ENCODE measurements around the gene DNAH14. TPM values are rescaled to one million over a fixed set of nuclear protein-coding genes. Genes with fewer than 3 reads are reported as not detected.

Gene DNAH14
- total RNA-seq, 2 experiments from 2014 or later = 0.55 TPM; not detected in 1

GRCh38 chr1:225412803-225413351 lies 483.4 kb downstream of the DNAH14 start:
- intact Hi-C loops (cut with micrococcal nuclease) = no loop called here
- no peaks in the 10 kb centered on the region for H3K27me3 Mint-ChIP-seq
- H3K4me1 Mint-ChIP-seq (ENCODE audit: low read depth) = no peaks in the 10 kb centered on the region
- H3K4me3 Mint-ChIP-seq = no peak overlapping the region
- POLR2A ChIA-PET = no interaction called here
- CTCF ChIA-PET = no interaction called here
- peaks cover 62% of the 10 kb centered on the region for H3K36me3 Mint-ChIP-seq
- no peak for DNase-seq
- no peaks in the 10 kb centered on the region for H3K9me3 Mint-ChIP-seq
- no peak overlapping the region for H3K27ac Mint-ChIP-seq

GRCh38 chr1:225413708-225414375 lies 484.4 kb downstream of the DNAH14 start:
- ChIA-PET POLR2A (no interaction called here), CTCF (no interaction called here)
- peaks cover under 1% of the 10 kb centered on the region for H3K4me1 Mint-ChIP-seq (ENCODE audit: low read depth)
- peaks cover 63% of the 10 kb centered on the region for H3K36me3 Mint-ChIP-seq
- H3K27me3 Mint-ChIP-seq = no peaks in the 10 kb centered on the region
- H3K4me3 Mint-ChIP-seq = no peak overlapping the region
- no peaks in the 10 kb centered on the region for H3K9me3 Mint-ChIP-seq
- intact Hi-C loops (cut with micrococcal nuclease) = no loop called here
- no peak for DNase-seq
- H3K27ac Mint-ChIP-seq = no peak overlapping the region

- H3K27me3 Mint-ChIP-seq = no peaks in the 10 kb centered on the region
- peaks cover 5% of the 10 kb centered on the region for H3K4me1 Mint-ChIP-seq (ENCODE audit: low read depth)
- no peaks in the 10 kb centered on the region for H3K9me3 Mint-ChIP-seq
- intact Hi-C loops (cut with micrococcal nuclease) = no loop called here
- DNase-seq = no peak
- ChIA-PET CTCF (interaction anchor here (0.6 kb wide), 1 partner anchor 356 kb away, joined by 4 read pairs; no protein-coding TSS in a partner anchor), POLR2A (no interaction called here)
- H3K27ac Mint-ChIP-seq = no peak overlapping the region
- no peak overlapping the region for H3K4me3 Mint-ChIP-seq
- peaks cover 57% of the 10 kb centered on the region for H3K36me3 Mint-ChIP-seq
Observed at GRCh38 chr1:225415307-225415706, 485.8 kb downstream of the DNAH14 start.

GRCh38 chr1:225415967-225416745 lies 486.7 kb downstream of the DNAH14 start:
- Mint-ChIP-seq H3K27ac (no peak overlapping the region), H3K4me3 (no peak overlapping the region), H3K4me1 (ENCODE audit: low read depth) (peaks cover 6% of the 10 kb centered on the region), H3K27me3 (no peaks in the 10 kb centered on the region), H3K36me3 (peaks cover 55% of the 10 kb centered on the region), H3K9me3 (no peaks in the 10 kb centered on the region)
- intact Hi-C loops (cut with micrococcal nuclease) = no loop called here
- ChIA-PET CTCF (interaction anchor here (0.6 to 0.7 kb wide), 2 partner anchors 9 to 355 kb away, joined by 3 to 4 read pairs; no protein-coding TSS in a partner anchor), POLR2A (no interaction called here)
- DNase-seq = no peak

GRCh38 chr1:225418059-225418458 lies 488.6 kb downstream of the DNAH14 start:
- no peak overlapping the region for H3K4me3 Mint-ChIP-seq
- H3K27me3 Mint-ChIP-seq = no peaks in the 10 kb centered on the region
- H3K27ac Mint-ChIP-seq = no peak overlapping the region
- H3K36me3 Mint-ChIP-seq = peaks cover 54% of the 10 kb centered on the region
- no peaks in the 10 kb centered on the region for H3K9me3 Mint-ChIP-seq
- DNase-seq = no peak
- intact Hi-C loops (cut with micrococcal nuclease) = no loop called here
- POLR2A ChIA-PET = no interaction called here
- H3K4me1 Mint-ChIP-seq (ENCODE audit: low read depth) = peaks cover 19% of the 10 kb centered on the region
- CTCF ChIA-PET = interaction anchor here (1.1 kb wide), 1 partner anchor 570 kb away, joined by 3 read pairs; no protein-coding TSS in a partner anchor

GRCh38 chr1:225418598-225418997 lies 489.1 kb downstream of the DNAH14 start:
- H3K27me3 Mint-ChIP-seq = no peaks in the 10 kb centered on the region
- no peak overlapping the region for H3K27ac Mint-ChIP-seq
- H3K9me3 Mint-ChIP-seq = no peaks in the 10 kb centered on the region
- CTCF ChIA-PET = interaction anchor here (1.1 kb wide), 1 partner anchor 569 kb away, joined by 3 read pairs; no protein-coding TSS in a partner anchor
- H3K36me3 Mint-ChIP-seq = peaks cover 56% of the 10 kb centered on the region
- intact Hi-C loops (cut with micrococcal nuclease) = no loop called here
- no peak overlapping the region for H3K4me3 Mint-ChIP-seq
- H3K4me1 Mint-ChIP-seq (ENCODE audit: low read depth) = peaks cover 24% of the 10 kb centered on the region
- POLR2A ChIA-PET = no interaction called here
- no peak for DNase-seq

GRCh38 chr1:225422031-225422605 lies 492.6 kb downstream of the DNAH14 start:
- no peak overlapping the region for H3K4me3 Mint-ChIP-seq
- H3K36me3 Mint-ChIP-seq = peaks cover 41% of the 10 kb centered on the region
- H3K27me3 Mint-ChIP-seq = no peaks in the 10 kb centered on the region
- CTCF ChIA-PET = interaction anchor here (1.2 kb wide), 1 partner anchor 52 kb away, joined by 4 read pairs; no protein-coding TSS in a partner anchor
- POLR2A ChIA-PET = no interaction called here
- no peaks in the 10 kb centered on the region for H3K9me3 Mint-ChIP-seq
- DNase-seq = no peak
- H3K4me1 Mint-ChIP-seq (ENCODE audit: low read depth) = peaks cover 53% of the 10 kb centered on the region
- H3K27ac Mint-ChIP-seq = no peak overlapping the region
- intact Hi-C loops (cut with micrococcal nuclease) = no loop called here

- Mint-ChIP-seq H3K4me1 (ENCODE audit: low read depth) (peaks cover 53% of the 10 kb centered on the region), H3K9me3 (no peaks in the 10 kb centered on the region), H3K27ac (no peak overlapping the region), H3K27me3 (no peaks in the 10 kb centered on the region), H3K4me3 (no peak overlapping the region), H3K36me3 (peaks cover 37% of the 10 kb centered on the region)
- CTCF ChIA-PET = interaction anchor here (1.2 kb wide), 1 partner anchor 52 kb away, joined by 4 read pairs; no protein-coding TSS in a partner anchor
- intact Hi-C loops (cut with micrococcal nuclease) = no loop called here
- no peak for DNase-seq
- POLR2A ChIA-PET = no interaction called here
Observed at GRCh38 chr1:225422795-225423517, 493.5 kb downstream of the DNAH14 start.

- POLR2A ChIA-PET = no interaction called here
Observed at GRCh38 chr1:225423518-225423855, 494.0 kb downstream of the DNAH14 start.

GRCh38 chr1:225424562-225425200 lies 495.2 kb downstream of the DNAH14 start:
- no peaks in the 10 kb centered on the region for H3K27me3 Mint-ChIP-seq
- peaks cover 55% of the 10 kb centered on the region for H3K4me1 Mint-ChIP-seq (ENCODE audit: low read depth)
- intact Hi-C loops (cut with micrococcal nuclease) = loop anchor here (5.0 kb wide), 3 partner anchors 353 to 802 kb away; partner anchors contain the start of genes H3-3A and SRP9
- DNase-seq = no peak
- ChIA-PET POLR2A (interaction anchor here (3.2 kb wide), 1 partner anchor 21 kb away, joined by 23 read pairs; no protein-coding TSS in a partner anchor), CTCF (interaction anchor here (0.8 to 2.7 kb wide), 4 partner anchors 8 to 50 kb away, joined by 3 to 14 read pairs (median 6); no protein-coding TSS in a partner anchor)
- no peaks in the 10 kb centered on the region for H3K9me3 Mint-ChIP-seq
- peak overlapping the region; percentile 5 for H3K27ac Mint-ChIP-seq
- peaks cover 27% of the 10 kb centered on the region for H3K36me3 Mint-ChIP-seq
- peak overlapping the region; percentile 50 for H3K4me3 Mint-ChIP-seq

More at GRCh38 chr1:225423518-225423855, 494.0 kb downstream of the DNAH14 start:
- Mint-ChIP-seq H3K9me3 (no peaks in the 10 kb centered on the region), H3K4me3 (no peak overlapping the region), H3K36me3 (peaks cover 34% of the 10 kb centered on the region), H3K27me3 (no peaks in the 10 kb centered on the region), H3K27ac (peak overlapping the region; percentile 26), H3K4me1 (ENCODE audit: low read depth) (peaks cover 53% of the 10 kb centered on the region)
- intact Hi-C loops (cut with micrococcal nuclease) = no loop called here
- CTCF ChIA-PET = no interaction called here
- no peak for DNase-seq

GRCh38 chr1:225425201-225425786 lies 495.8 kb downstream of the DNAH14 start:
- Mint-ChIP-seq H3K4me3 (peak overlapping the region; percentile 87), H3K27me3 (no peaks in the 10 kb centered on the region), H3K9me3 (no peaks in the 10 kb centered on the region), H3K27ac (no peak overlapping the region), H3K36me3 (peaks cover 24% of the 10 kb centered on the region), H3K4me1 (ENCODE audit: low read depth) (peaks cover 57% of the 10 kb centered on the region)
- ChIA-PET POLR2A (interaction anchor here (1.0 to 3.2 kb wide), 2 partner anchors 20 to 48 kb away, joined by 3 to 23 read pairs; no protein-coding TSS in a partner anchor), CTCF (interaction anchor here (0.8 to 2.7 kb wide), 4 partner anchors 9 to 49 kb away, joined by 3 to 14 read pairs (median 6); no protein-coding TSS in a partner anchor)
- DNase-seq = no peak
- intact Hi-C loops (cut with micrococcal nuclease) = loop anchor here (5.0 kb wide), 3 partner anchors 352 to 803 kb away; partner anchors contain the start of genes H3-3A and SRP9
